ENCODE results near the gene MT1A.

DNA sequence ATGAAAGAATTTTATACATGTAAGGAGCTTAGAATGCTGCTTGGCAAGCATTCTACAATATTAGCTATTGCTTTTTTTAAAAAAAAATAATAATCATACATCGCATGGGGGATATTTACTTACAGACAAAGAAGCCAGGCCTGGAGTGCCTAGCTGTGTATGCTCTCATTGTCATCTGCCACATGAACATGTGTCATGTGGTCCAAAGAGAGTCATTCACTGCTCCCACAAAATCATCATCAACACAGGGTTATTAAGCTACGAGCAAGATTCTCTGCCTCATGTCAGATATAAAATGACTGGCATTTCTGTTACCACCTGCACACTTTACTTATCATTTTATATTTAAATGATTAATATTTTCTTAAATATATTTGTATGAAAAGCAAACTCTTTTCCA is 14.8 kb upstream of the MT1A start:
- TF ChIP-seq, protein P1, sequence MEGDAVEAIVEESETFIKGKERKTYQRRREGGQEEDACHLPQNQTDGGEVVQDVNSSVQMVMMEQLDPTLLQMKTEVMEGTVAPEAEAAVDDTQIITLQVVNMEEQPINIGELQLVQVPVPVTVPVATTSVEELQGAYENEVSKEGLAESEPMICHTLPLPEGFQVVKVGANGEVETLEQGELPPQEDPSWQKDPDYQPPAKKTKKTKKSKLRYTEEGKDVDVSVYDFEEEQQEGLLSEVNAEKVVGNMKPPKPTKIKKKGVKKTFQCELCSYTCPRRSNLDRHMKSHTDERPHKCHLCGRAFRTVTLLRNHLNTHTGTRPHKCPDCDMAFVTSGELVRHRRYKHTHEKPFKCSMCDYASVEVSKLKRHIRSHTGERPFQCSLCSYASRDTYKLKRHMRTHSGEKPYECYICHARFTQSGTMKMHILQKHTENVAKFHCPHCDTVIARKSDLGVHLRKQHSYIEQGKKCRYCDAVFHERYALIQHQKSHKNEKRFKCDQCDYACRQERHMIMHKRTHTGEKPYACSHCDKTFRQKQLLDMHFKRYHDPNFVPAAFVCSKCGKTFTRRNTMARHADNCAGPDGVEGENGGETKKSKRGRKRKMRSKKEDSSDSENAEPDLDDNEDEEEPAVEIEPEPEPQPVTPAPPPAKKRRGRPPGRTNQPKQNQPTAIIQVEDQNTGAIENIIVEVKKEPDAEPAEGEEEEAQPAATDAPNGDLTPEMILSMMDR (IDR thresholded peaks at IDR 0.05 in 2 of 3, conservative IDR thresholded peaks at IDR 0.05 in 1 of 3; ENCODE audit: control insufficient read depth in 2 of 3, extremely low read depth in 1 of 3, insufficient read depth in 1 of 3, low read depth in 3 of 3, low read length in 3 of 3) = no peak
- no peak for TF ChIP-seq POLR2A (IDR thresholded peaks at IDR 0.05; ENCODE audit: low read depth, low read length)
- no peak for TF ChIP-seq TCF7 (IDR thresholded peaks at IDR 0.05; ENCODE audit: borderline replicate concordance)
- TF ChIP-seq, protein P2, sequence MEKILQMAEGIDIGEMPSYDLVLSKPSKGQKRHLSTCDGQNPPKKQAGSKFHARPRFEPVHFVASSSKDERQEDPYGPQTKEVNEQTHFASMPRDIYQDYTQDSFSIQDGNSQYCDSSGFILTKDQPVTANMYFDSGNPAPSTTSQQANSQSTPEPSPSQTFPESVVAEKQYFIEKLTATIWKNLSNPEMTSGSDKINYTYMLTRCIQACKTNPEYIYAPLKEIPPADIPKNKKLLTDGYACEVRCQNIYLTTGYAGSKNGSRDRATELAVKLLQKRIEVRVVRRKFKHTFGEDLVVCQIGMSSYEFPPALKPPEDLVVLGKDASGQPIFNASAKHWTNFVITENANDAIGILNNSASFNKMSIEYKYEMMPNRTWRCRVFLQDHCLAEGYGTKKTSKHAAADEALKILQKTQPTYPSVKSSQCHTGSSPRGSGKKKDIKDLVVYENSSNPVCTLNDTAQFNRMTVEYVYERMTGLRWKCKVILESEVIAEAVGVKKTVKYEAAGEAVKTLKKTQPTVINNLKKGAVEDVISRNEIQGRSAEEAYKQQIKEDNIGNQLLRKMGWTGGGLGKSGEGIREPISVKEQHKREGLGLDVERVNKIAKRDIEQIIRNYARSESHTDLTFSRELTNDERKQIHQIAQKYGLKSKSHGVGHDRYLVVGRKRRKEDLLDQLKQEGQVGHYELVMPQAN (conservative IDR thresholded peaks at IDR 0.05) = no peak
- TF ChIP-seq CHD4 (IDR thresholded peaks at IDR 0.05) = no peak
- TF ChIP-seq TAF1 (IDR thresholded peaks at IDR 0.05; ENCODE audit: borderline replicate concordance, low read depth, low read length) = no peak
- no peak for TF ChIP-seq STAT3 (IDR thresholded peaks at IDR 0.05; ENCODE audit: low read depth, low read length)
- no peak for TF ChIP-seq EZH2 (IDR thresholded peaks at IDR 0.05; ENCODE audit: borderline replicate concordance, control insufficient read depth, low read depth, low read length)

Measured in GM12878 (cell line).